Muscle layer of duodenum (tissue), 2 donors: ENCODE data around the gene KCNAB2.

ENCODE experiments used
- H3K27ac ChIP-seq: one replicate; pipeline ENCODE4 v1.7.0; 2013; ENCODE audit warnings: mild to moderate bottlenecking, low read length
- H3K27me3 ChIP-seq: one replicate; pipeline ENCODE4 v1.7.0; 2013; ENCODE audit warnings: low read depth, mild to moderate bottlenecking, control low read depth, low read length
- H3K36me3 ChIP-seq, 2 donors: one replicate each; pipeline ENCODE4 v1.7.0; 2013; ENCODE audit warnings: low read length in 2 of 2, control low read depth in 1 of 2, mild to moderate bottlenecking in 1 of 2; ENCODE audit not compliant: insufficient read depth in 2 of 2, control insufficient read depth in 1 of 2
- H3K4me1 ChIP-seq, 2 donors: one replicate each; pipeline ENCODE4 v1.7.0; 2013; ENCODE audit warnings: low read length in 2 of 2, mild to moderate bottlenecking in 2 of 2, control low read depth in 1 of 2, moderate library complexity in 1 of 2; ENCODE audit not compliant: insufficient read depth in 2 of 2, control insufficient read depth in 1 of 2
- H3K4me3 ChIP-seq, 2 donors: one replicate each; pipeline ENCODE4 v1.7.0; 2013; ENCODE audit warnings: low read length in 2 of 2, low read depth in 1 of 2, mild to moderate bottlenecking in 1 of 2
- H3K9me3 ChIP-seq, 2 donors: one replicate each; pipeline ENCODE4 v1.7.0; 2013; ENCODE audit warnings: low read length in 2 of 2, control low read depth in 1 of 2, mild to moderate bottlenecking in 1 of 2; ENCODE audit not compliant: control insufficient read depth in 1 of 2
- donor health status: healthy.

Gene KCNAB2

GRCh38 chr1:6003568-6004411 is 41.9 kb upstream of the KCNAB2 start:
- H3K36me3 ChIP-seq: no peaks in the 10 kb centered on the region
- no peaks in the 10 kb centered on the region for H3K4me1 ChIP-seq
- no peak overlapping the region for H3K4me3 ChIP-seq

GRCh38 chr1:6004412-6005123 is 41.1 kb upstream of the KCNAB2 start:
- no peak overlapping the region for H3K4me3 ChIP-seq
- no peaks in the 10 kb centered on the region for H3K36me3 ChIP-seq
- H3K27ac ChIP-seq: no peak overlapping the region
- H3K27me3 ChIP-seq: no peaks in the 10 kb centered on the region
- H3K4me1 ChIP-seq: no peaks in the 10 kb centered on the region
- no peaks in the 10 kb centered on the region for H3K9me3 ChIP-seq

More at GRCh38 chr1:6003568-6004411, 41.9 kb upstream of the KCNAB2 start:
- Histone ChIP-seq H3K27ac (no peak overlapping the region), H3K9me3 (no peaks in the 10 kb centered on the region), H3K27me3 (no peaks in the 10 kb centered on the region)

- H3K27ac ChIP-seq: no peak overlapping the region
- H3K4me1 ChIP-seq: no peaks in the 10 kb centered on the region
Measured at GRCh38 chr1:6005276-6005917, 40.3 kb upstream of the KCNAB2 start.

GRCh38 chr1:6006882-6007281 is 38.8 kb upstream of the KCNAB2 start:
- H3K4me1 ChIP-seq: no peaks in the 10 kb centered on the region
- H3K27me3 ChIP-seq: no peaks in the 10 kb centered on the region
- H3K9me3 ChIP-seq: no peaks in the 10 kb centered on the region
- H3K27ac ChIP-seq: no peak overlapping the region
- H3K36me3 ChIP-seq: no peaks in the 10 kb centered on the region
- no peak overlapping the region for H3K4me3 ChIP-seq

More at GRCh38 chr1:6005276-6005917, 40.3 kb upstream of the KCNAB2 start:
- no peaks in the 10 kb centered on the region for H3K9me3 ChIP-seq
- H3K27me3 ChIP-seq: no peaks in the 10 kb centered on the region
- no peak overlapping the region for H3K4me3 ChIP-seq
- no peaks in the 10 kb centered on the region for H3K36me3 ChIP-seq

DNA sequence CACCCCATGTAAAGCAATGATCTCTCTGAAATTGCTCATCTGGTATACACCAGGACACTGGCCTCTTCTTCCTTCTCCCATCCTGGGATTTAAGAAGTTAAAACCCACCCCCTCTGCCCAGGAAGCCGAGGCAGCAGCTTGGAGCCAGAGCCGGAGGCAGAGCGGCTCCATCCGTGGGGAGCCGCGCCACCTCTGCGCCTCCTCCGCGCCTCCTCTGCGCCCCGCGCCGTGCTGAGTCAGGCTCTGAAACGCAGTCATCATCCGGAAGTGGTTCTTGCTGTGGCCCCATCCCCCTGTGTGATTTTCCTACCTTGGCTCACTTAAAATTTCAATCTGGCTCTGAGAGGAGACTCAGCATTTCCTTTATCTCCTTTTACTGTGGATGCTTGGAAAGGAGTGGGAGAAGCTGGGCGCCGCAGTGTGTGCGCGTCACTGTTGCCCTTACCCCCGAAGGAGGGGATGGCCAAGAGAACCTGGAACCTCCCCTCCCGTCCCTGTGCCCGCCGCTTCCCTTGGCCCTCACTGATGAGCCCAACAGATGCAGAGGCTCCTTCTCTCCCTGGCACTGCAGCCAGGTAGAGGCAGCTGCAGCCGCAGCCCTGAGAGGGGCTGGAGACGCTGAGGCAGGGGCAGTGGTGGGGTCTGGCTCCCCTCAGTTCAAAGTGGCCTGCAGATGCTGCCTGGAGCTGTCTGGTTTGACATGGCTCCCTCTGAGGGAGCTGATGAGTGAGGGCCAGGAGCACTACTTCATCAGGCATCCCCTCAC is 38.2 kb upstream of the KCNAB2 start:
- no peak overlapping the region for H3K27ac ChIP-seq
- H3K4me1 ChIP-seq: no peaks in the 10 kb centered on the region
- no peaks in the 10 kb centered on the region for H3K27me3 ChIP-seq
- no peak overlapping the region for H3K4me3 ChIP-seq
- H3K9me3 ChIP-seq: no peaks in the 10 kb centered on the region
- no peaks in the 10 kb centered on the region for H3K36me3 ChIP-seq

- H3K27me3 ChIP-seq: no peaks in the 10 kb centered on the region
- no peak overlapping the region for H3K27ac ChIP-seq
- H3K4me3 ChIP-seq: no peak overlapping the region
- H3K4me1 ChIP-seq: no peaks in the 10 kb centered on the region
- H3K9me3 ChIP-seq: no peaks in the 10 kb centered on the region
- H3K36me3 ChIP-seq: no peaks in the 10 kb centered on the region
Measured at GRCh38 chr1:6008084-6008415, 37.6 kb upstream of the KCNAB2 start.

DNA sequence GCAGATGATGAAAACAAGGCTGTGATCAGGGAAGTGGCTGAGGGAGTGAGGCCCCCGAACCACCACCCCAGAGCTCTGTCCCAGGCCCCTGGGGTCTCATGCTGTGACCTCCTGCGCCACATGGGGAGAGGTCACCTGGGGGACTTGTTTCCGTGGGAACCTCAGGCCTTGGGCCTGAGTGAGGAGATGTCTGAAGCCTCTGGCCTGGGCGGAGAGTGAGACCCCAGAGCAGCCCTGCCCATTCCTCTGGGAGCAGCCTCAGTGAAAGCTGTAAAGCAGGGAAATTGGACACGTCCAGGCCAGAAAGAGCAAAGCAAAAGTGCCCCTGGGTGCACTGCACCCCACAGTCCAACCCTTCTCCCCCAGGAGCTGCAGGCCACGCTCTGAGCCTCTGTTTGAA is 37.0 kb upstream of the KCNAB2 start:
- H3K4me1 ChIP-seq: no peaks in the 10 kb centered on the region
- H3K36me3 ChIP-seq: no peaks in the 10 kb centered on the region
- H3K27me3 ChIP-seq: no peaks in the 10 kb centered on the region
- H3K9me3 ChIP-seq: no peaks in the 10 kb centered on the region
- H3K4me3 ChIP-seq: no peak overlapping the region
- H3K27ac ChIP-seq: no peak overlapping the region

DNA sequence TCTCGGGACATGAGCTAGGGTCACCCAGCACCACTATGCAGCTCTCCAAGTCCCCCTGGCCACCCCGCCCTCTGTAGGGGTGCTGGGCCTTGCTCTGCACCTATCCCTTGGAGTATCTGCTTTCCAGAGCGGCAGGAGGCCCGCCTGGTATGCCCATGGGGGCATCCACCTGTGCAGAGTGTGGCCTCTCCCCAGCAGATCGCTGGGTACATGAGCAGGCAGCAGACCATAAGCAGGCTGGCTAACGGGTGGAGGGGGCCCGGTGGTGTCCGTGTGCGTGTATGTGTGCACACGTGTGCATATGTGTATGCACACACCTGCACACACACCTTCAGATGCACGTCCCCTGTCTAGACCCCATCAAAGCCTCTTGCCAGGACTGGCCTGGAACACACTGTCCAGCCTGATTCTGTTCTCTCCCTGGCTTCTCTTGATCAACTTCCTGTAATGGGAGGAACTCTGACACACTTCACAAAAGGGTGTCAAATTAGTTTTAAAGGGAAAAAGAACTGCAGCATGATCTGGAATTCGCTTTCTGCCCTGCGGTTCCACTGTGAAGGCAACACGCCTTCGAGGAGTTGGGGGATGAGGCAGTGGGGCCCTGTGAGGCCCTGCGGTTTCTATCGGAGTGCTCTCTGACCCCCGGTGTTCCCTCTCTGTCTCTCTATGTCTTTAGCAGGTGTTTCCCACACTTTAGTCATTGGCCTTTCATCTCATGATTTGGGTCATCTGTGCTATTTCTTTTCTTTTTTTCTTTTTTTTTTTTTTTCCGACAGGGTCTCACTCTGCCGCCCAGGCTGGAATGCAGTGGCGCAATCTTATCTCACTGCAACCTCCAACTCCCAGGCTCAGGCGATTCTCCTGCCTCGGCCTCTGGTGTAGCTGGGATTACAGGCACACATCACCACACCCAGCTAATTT is 36.3 kb upstream of the KCNAB2 start:
- H3K4me3 ChIP-seq: no peak overlapping the region
- H3K9me3 ChIP-seq: no peaks in the 10 kb centered on the region
- H3K4me1 ChIP-seq: no peaks in the 10 kb centered on the region
- no peak overlapping the region for H3K27ac ChIP-seq
- no peaks in the 10 kb centered on the region for H3K27me3 ChIP-seq
- no peaks in the 10 kb centered on the region for H3K36me3 ChIP-seq

GRCh38 chr1:6010554-6010953 is 35.1 kb upstream of the KCNAB2 start:
- Histone ChIP-seq H3K27me3 (no peaks in the 10 kb centered on the region), H3K27ac (no peak overlapping the region)

DNA sequence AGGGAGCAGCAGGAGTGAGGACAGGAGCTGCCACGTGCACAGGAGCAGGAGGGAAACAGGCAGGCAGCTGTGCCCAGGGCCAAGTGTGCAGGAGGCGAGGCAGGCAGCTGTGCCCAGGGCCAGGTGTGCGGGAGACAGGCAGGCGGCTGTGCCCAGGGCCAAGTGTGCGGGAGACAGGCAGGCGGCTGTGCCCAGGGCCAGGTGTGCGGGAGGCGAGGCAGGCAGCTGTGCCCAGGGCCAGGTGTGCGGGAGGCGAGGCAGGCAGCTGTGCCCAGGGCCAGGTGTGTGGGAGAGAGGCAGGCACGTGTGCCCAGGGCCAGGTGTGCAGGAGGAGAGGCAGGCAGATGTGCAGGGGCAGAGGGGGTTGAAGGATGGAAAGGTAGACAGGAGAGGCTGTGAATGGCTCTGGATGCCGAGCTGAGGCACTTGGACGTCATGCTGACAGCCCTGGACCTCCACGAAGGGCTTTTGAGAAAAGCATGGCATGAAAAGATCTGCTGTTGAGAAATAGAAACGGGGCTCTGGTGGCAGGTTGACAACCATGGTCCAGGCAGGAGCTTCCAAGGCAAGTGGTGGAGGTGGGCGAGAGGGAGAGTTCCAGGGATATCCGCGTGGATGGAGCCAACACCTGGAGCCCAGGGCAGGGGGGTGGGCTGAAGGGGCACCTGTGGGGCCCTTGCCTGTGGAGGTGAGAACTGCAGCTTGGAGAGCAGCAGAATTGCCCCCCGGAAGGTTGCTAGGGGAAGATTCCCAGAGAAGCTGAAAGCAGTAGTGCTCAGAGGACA is 34.3 kb upstream of the KCNAB2 start:
- no peaks in the 10 kb centered on the region for H3K36me3 ChIP-seq

More at GRCh38 chr1:6010554-6010953, 35.1 kb upstream of the KCNAB2 start:
- Histone ChIP-seq H3K4me1 (no peaks in the 10 kb centered on the region), H3K9me3 (no peaks in the 10 kb centered on the region), H3K36me3 (no peaks in the 10 kb centered on the region), H3K4me3 (no peak overlapping the region)

More for the DNA sequence above, 34.3 kb upstream of the KCNAB2 start:
- Histone ChIP-seq H3K27me3 (no peaks in the 10 kb centered on the region), H3K9me3 (no peaks in the 10 kb centered on the region), H3K27ac (no peak overlapping the region), H3K4me3 (no peak overlapping the region), H3K4me1 (no peaks in the 10 kb centered on the region)
